Stimulated activated CD8-positive, alpha-beta memory T cell treated with anti-CD3 and anti-CD28 coated beads, Interleukin-12 subunit alpha, Interleukin-12 subunit beta, amount 100 ng/mL, for 24 hours (primary cell): ENCODE measurements around the gene PLRG1.

Experiments used
- DNase-seq: peaks from one replicate; pipeline ENCODE4 v3.0.0-alpha.2; 2020; ENCODE audit errors: extremely low read depth

The PLRG1 gene

DNA sequence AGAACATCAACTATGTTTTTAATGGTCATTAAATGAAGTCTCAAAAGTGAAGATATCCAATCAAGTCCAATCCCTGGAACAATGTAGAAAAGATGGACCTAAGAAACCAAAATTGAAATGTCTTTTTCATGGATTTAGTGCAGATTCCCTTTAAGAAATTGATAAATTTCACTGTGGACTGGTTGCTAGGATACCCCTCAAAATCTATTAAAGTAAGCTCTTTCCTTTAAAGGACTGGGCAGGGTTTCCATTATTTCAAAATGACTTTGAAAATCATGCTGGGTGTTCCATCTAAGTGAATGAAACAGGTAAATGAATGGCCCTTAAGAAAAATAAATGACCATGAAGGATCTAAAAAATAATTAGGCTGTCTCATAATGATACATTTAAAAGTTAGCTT, 28.6 kb downstream of the PLRG1 start:
- no peak for DNase-seq

DNA sequence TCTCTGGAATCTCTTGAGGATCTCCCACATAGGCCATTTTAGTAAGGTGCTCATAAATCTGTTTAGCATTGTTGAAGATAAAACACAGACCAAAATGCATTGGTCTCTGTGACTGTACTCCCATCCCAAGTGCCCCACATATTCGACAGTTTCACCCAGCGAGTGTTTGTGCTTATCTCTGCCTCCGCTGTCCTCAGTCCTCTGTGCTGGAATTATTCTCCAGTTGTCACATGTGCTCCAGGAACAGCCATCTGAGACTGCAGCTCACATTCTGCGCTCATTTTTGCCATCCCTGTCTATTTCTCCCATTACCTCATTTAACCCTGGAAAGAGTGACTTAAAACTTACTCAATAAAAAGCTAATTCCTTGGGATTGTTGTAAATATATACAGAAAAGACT, 31.0 kb downstream of the PLRG1 start:
- no peak for DNase-seq

DNA sequence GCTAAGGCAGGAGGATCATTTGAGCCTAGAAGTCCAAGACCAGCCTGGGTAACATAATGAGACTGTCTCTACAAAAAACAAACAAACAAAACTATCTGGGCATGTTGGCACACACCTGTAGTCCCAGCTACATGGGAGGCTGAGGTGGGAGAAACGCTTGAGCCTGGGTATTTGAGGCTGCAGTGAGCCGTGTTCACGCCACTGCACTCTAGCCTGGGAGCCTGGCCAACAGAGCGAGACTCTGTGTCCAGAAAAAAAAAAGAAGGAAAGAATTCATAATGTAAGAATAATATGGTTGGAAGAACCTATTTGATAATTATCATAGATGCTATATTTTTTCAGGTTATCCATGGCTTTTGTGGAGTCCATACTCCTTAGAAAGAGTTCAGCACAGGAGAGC, 32.6 kb downstream of the PLRG1 start:
- no peak for DNase-seq

DNA sequence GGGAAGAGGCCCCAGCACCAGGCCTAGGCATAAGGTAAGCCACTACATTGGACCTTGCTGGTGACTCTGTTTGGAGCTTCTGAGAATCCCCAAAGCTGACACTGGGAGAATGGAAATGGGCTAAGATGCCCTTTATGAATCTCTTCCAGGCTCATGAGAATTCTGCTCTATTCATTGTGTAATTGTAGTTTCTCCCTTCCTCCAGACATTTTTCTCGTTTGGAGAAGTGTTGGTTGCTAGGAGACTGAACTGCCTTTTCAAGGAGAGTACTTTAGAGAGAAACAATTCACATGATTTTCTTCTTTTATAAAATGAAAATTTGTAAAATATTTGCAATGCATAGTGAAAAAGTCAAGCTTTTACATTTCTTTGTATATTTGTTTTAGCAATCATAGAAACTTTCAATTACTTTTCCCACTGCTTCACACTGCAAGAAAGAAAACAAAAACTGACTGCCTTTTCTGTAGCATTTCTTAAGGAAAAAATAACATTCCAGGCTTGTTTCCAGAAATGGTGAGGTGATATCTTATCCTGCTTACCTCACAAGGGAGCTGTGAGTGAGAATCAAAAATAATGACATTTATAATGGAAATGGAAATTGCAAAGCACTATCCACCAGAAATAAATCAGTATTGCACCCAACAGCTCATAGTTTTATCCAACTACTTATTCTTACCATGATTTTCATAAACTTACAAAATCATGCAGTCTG, 33.7 kb downstream of the PLRG1 start:
- no peak for DNase-seq

DNA sequence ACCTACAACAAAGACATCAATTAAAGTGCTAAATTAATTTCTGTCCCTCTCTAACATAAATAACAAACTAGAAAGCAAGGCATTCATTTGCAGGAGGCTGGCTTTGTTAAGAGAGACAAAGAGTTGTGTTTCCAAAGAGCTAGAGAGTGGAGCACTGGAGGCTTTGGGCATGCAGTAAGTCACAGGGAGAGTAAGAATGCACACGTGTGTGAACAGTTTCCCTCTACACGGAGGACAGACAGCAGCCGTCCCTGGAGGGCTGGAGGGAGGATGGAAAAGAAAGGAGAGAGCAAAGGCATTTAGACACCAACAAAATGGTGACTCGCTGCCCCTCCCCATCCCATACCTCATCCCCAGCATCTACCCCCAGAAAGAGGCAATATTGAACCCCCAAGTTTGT, 38.2 kb downstream of the PLRG1 start:
- no peak for DNase-seq

DNA sequence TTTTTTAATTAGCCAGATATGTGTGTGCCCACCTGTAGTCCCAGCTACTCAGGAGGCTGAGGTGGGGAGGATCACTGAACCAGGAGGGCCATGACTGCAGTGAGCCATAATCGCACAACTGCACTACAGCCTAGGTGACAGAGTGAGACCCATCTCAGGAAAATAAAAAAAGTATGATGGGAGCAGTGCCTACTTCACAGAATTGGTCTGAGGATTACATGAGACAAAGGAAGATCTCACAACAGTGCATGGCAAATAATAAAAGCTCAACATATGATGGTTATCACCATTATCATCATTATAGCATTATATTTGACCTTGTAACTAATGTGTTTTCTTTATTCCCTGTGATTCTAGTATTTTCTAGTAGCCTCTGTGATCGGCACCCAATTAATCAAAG, 38.7 kb downstream of the PLRG1 start:
- DNase-seq: no peak

DNA sequence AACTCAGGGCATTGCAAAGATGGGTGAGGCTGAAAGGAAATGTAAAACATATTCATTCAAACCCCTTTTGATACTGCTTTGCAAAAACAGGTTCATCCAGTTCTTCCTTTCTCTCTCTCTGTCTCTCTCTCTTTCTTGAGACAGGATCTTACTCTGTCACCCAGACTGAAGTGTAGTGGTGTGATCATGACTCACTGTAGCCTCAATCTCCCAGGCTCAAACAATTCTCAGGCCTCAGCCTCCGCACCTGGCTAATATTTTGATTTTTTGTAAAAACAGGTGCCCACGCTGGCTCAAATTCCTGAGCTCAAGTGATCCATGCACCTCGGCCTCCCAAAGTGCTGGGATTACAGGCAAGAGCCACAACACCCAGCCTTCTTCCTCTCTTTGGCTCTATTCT, 43.0 kb downstream of the PLRG1 start:
- no peak for DNase-seq

DNA sequence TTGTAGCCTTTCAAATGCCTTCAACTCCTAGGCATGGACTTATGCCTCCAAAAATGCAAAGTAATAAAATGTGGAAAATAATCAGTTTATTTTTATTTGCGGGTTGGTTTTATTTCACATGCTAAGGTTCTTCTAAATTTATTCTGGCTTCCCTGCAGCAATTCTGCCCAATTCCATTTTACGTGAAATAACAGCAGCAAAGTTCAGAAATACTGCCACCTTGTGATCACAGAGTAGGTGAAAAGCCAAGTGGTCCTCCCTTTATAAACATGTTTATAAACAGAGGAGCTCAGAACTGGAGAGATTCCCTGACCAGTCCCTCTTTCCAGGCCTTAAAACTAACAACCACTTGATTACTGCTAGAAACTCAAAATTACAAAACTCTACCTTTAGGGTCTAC, 43.9 kb downstream of the PLRG1 start:
- DNase-seq: no peak

DNA sequence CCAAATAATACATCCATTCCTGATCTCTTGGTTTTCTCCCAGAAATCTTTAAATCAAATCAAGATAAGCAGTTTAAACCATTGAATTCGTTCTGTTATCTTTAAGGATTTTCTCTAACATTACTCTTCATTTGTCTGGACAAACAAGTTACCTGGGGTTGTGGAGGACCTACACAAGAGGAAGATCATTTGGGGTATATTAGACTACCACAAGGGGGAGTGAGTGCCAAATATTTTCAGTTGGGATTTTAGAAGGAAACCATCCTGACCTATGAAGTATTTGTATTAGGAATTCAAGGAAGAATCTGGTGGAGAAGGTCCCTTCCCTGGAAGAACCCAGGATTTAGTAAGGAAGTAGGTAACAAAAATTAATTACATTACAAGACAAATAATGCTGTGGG, 46.6 kb downstream of the PLRG1 start:
- no peak for DNase-seq

DNA sequence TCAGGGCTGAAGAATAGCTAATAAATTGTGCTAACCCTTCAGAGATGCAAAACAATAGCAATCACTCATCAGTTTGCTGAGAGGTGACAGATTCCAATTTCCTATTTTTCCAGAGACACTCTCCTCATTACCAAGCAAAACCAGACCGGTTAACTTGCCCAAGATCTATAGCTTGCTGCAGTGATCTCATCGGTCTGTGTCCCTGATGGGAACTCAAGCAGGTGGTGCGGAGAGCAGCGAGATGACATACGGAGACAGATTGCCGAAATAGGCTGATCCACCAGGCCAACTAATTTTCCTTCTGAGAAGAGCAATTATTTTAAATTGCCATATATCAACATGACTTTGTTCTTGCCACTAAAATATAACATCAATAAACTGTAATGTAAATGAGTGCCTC, 48.1 kb downstream of the PLRG1 start:
- DNase-seq: no peak

DNA sequence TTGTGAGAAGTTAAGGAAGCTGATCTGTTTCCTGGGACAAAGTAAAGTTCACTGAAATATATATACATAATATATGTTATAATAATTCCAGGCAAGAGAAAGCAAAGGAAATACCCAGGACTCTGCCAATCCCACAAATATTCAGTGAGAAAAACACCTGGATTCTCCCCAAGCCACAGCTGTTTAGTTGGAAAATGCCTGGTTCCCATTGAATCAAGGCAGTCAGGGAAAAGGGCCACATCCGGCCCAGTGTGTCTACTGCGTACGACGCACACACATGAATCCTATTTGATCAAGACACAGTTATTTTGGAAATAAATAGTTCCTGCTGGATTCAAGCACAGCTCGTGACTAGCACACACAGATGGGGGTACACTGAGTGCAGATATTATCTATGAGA, 52.3 kb downstream of the PLRG1 start:
- no peak for DNase-seq

DNA sequence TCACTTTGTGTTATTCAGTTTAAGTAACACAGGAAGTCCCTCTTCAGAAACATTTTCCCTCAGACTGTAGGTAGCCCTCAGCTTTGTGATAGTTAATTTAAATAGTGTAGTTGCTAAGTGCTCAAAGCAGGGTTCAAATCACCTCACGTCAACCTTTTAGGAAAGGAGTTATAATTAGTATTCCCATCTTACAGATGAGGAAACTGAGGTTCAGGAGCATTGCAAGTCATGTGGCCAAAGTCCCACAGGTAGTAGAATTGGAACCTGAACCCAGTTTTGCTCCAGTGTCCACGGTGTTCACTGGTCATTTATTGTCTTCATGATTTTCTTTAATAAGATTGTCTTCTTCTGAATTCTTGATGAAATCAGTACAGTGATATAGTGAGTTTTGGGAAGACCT, 54.3 kb downstream of the PLRG1 start:
- no peak for DNase-seq

DNA sequence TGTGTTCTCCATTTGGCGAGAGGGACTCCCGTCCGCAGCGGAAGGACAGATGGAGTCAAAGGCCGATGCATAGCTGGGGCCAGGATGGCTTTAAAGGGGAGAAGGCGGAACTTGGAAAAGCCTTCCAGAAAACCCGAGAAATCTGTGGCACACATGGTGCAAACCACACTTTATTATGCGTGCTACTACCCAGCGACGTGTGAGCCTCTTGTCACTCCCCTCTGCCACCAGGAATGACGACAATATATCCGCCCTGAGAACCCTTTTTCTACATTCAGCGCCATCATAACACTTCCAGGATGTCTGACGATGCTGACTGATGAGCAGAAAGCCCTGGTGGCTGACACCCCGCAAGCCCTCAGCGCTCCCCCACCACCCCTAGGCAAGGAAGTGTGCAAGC, 57.9 kb downstream of the PLRG1 start:
- no peak for DNase-seq

DNA sequence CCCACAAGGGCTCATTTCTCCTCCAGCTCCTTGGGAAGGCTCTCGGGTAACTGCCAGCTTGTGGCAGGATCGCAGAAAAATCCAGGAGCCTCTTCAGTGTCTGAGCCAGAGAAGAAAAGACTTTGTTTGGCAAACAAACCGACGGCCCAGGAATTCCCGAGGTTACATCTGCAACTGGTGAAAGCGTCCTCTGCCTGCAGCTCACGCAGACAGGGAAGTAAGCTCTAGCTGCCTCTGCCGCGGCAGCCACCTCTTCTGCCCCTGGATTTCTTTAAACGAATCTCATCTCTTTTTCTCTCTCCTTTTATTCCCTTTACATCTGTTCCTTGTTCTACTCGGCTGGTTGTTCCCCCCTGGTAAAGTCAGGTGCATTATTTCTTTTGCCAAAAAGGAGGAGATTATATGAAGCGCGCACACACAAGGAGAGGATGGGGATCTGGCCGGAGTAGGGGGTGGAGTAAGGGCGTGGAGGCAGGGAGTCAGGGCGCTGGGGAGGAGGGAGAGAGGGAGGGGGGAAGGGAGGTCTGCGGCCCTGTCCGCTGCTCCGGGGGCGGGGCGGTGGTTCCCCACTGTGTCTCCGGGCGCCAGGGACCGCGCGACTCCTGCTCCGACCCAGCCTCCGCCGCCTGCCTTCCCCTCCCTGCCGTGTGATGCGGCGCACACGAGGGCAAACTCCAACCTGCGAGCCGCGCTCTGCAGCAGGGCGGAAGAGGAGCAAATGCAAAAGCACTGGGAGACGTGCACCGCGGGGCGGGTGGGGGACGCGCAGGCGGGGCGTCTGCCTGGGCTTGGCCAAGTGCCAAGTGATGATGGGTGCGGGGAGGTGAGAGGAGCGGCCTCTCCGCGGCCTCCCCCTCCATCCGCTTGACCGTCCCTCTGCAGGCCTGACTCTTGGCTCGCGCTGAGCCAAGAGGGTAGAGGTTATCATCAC, 58.6 kb downstream of the PLRG1 start, which contains the start of gene DCHS2:
Gene DCHS2, minus strand, starts transcription at position 459 of the 931 bp plus-strand sequence. Its CDS starts 444 bp downstream, at position 15.
- DNase-seq: no peak

DNA sequence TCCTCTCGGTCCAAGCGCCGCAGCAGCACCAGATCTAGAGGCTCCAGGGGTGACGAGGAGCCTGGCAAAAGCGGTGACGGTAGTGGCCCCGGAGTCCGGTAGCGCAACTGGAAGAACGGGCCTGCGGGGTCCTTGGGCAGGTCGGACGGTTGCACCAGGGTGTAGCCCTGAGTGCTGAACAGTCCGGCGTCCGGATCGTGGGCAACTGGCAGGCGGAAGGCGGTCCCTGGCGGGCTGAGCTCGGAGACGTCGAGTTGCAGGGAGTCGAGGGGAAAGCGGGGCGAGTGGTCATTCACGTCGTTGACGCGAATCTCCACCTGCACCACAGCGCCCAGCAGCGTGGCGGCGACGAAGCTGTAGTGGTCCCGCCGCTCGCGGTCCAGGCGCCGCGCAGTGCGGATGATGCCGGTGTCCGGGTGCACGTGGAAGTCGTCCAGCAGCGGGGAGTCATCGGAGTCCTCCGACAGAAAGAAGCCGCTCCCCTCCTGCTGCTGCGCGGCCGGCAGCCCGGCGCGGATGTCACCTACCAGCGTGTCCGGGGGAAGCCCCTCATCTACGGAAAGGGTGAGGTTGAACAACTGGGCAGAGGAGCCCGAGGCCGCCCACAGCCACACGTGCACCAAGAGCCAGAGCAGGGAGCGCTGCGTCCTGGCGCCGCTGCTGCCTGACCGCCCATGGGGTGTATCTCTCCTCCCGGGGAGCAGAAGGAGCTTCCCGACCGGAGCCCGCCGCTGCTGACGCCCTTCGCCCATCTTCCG, 59.4 kb downstream of the PLRG1 start:
- no peak for DNase-seq

DNA sequence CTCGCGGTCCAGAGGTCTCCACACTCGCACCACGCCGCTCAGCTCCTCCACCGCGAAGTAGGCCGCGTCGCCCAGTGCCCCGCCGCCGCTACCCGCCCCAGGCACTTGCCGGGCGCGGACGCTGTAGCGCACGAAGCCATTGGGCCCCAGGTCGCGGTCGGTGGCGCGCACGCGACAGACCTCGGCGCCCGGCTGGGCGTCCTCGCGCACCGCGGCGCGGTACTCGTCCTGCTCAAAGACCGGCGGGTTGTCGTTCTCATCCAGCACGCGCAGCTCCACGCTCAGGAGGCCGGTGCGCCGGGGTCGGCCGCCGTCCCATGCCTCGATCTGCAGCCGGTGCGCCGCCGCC, 60.0 kb downstream of the PLRG1 start:
- DNase-seq: no peak

DNA sequence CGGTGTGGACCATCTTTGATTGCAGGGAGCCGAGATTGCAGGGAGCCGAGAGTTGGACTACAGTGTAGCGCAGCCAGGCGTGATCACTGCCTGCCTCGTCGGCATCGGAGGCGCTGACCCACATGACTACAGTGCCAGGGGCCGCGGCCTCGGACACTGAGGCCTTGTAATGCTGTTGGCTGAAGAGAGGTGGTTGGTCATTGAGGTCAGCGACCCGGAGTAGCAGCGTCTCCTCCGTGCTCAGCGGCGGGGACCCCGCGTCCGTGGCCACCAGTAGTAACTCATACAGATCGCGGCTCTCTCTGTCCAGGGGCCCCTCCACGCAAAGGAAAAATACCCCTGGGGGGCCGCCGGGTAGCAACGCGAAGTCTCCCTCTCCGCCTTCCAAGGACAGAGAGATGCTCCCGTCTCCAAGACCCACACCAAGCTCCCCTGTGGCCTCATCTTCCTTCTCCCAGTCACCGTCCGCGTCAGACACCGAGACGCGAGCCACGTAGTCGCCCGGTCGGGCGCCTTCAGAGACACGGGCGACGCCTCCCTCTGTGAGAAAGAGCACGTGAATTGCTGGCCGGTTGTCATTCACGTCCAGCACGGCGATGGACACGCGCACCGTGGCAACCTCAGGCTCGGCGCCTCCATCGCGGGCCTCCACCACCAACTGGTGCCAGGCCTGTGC, 60.5 kb downstream of the PLRG1 start:
- DNase-seq: no peak

DNA sequence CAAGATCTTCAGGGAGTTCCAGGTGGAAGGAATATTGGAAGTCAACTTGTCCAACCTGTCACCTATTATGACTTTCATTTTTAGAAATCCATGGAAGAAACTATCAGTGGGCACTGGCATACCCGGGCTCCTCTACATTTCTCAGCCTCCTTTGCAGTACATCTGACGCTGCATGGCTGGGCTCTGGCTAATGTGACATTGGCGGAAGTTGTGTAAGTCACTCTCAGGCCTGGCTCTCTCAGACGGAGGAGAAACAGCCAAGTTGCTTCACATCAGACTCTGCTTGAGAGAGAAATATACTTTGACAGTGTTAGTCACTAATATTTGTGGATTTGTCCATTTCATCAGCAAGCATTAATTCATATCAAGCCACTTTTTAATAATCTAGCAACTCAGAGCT, 63.1 kb downstream of the PLRG1 start:
- DNase-seq: no peak

DNA sequence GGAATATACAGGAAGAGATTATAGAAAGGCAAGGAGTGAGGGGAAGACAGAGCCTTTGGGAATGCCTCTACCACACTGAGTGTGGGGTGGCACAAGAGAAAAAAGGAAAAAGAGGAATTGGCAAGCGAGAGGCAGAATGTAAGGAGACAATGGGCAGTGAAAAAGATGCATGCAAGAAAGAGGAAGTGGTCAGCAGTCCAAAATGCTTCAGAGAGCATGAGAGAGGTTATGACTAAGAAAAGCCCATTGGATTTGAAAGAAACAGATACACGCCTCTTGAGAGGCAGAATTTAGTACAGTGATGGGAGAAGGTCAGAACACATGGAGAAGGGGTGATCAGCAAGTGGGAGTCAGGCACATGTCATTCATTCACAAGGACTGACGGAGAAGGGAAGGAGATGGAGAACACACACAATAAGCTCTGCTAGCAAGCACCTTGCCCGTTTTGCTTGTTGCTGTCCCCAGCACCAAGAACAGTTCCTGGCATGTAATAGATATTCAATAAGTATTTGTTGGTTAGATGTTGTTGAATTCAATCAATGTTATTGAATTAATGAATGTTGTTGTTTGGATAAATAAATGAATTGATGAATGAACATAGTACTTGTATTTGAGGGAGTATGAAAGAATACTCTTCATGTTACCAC, 65.0 kb downstream of the PLRG1 start:
- DNase-seq: no peak
